Measurements from ENCODE around the gene WASF2.

DNA sequence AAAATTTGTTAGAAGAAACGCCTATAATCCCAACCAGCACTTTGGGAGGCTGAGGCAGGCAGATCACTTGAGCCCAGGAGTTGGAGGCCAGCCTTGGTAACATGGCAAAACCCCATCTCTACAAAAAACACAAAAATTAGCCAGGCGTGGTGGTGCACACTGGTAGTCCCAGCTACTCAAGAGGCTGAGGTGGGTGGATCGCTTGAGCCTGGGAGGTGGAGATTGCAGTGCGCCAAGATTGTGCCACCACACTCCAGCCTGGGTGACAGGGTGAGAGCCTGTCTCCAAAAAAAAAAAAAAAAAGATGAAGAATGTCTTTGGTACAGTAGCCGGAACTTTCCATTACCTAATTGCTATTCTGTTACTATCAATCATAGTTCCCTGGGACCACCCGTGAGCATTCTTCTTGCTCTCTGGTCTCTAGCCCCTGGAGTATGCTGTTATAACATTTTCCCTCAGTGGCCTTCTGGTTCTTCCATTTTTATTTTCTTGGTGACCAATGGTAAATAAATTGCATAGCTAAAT lies 43.4 kb downstream of the WASF2 start:
- TF ChIP-seq, protein P1, sequence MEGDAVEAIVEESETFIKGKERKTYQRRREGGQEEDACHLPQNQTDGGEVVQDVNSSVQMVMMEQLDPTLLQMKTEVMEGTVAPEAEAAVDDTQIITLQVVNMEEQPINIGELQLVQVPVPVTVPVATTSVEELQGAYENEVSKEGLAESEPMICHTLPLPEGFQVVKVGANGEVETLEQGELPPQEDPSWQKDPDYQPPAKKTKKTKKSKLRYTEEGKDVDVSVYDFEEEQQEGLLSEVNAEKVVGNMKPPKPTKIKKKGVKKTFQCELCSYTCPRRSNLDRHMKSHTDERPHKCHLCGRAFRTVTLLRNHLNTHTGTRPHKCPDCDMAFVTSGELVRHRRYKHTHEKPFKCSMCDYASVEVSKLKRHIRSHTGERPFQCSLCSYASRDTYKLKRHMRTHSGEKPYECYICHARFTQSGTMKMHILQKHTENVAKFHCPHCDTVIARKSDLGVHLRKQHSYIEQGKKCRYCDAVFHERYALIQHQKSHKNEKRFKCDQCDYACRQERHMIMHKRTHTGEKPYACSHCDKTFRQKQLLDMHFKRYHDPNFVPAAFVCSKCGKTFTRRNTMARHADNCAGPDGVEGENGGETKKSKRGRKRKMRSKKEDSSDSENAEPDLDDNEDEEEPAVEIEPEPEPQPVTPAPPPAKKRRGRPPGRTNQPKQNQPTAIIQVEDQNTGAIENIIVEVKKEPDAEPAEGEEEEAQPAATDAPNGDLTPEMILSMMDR (IDR thresholded peaks at IDR 0.05), result no peak
- no peak for TF ChIP-seq POLR2A (IDR thresholded peaks at IDR 0.05)
